Naive B cell (primary cell): ENCODE data around the gene TBL1XR1. TPM values are rescaled to one million over a fixed set of nuclear protein-coding genes. Genes with fewer than 3 reads are reported as not detected.

Experiments
- ATAC-seq, 2 donors: fragments of 150-1000 bp; cut with Tn5 transposase; 2 replicates each; pipeline ENCODE4 v1.10.0; 2021; ENCODE audit warnings: low read depth in 2 of 2, mild to moderate bottlenecking in 2 of 2, moderate library complexity in 2 of 2
- DNase-seq: peaks from one replicate; pipeline ENCODE4 v3.0.0; 2022
- H3K27ac Mint-ChIP-seq, 6 donors: one replicate each; pipeline ENCODE4 v1.8.0; 2020 to 2022; ENCODE audit warnings: mild to moderate bottlenecking in 6 of 6, mixed read lengths in 6 of 6, moderate library complexity in 5 of 6, inconsistent platforms in 2 of 6
- H3K27me3 Mint-ChIP-seq, 3 donors: one replicate each; pipeline ENCODE4 v1.8.0; 2021 to 2022; ENCODE audit warnings: mixed read lengths in 3 of 3, mild to moderate bottlenecking in 1 of 3
- H3K36me3 Mint-ChIP-seq, 2 donors: one replicate each; pipeline ENCODE4 v1.8.0; 2020 to 2022; ENCODE audit warnings: mixed read lengths in 2 of 2, inconsistent platforms in 1 of 2, mild to moderate bottlenecking in 1 of 2
- H3K4me1 Mint-ChIP-seq, 3 donors: one replicate each; pipeline ENCODE4 v1.8.0; 2020 to 2022; ENCODE audit warnings: mixed read lengths in 3 of 3, inconsistent platforms in 1 of 3, mild to moderate bottlenecking in 1 of 3, moderate library complexity in 1 of 3
- H3K4me3 Mint-ChIP-seq, 8 donors: one replicate each; pipeline ENCODE4 v1.8.0; 2020 to 2022; ENCODE audit warnings: mild to moderate bottlenecking in 8 of 8, mixed read lengths in 8 of 8, moderate library complexity in 8 of 8, inconsistent platforms in 2 of 8
- H3K9me3 Mint-ChIP-seq, 7 donors: one replicate each; pipeline ENCODE4 v1.8.0; 2020 to 2022; ENCODE audit warnings: mixed read lengths in 7 of 7, mild to moderate bottlenecking in 5 of 7, inconsistent platforms in 2 of 7, moderate library complexity in 1 of 7
- polyA plus RNA-seq, 6 donors: library from polyadenylated mRNA; unstranded; fragments of 300-500 nt; fragmentation: Illumina TruSeq; gene quantifications; one replicate each; pipeline ENCODE4 v1.2.3, GENCODE V29; 2021; ENCODE audit warnings: low read depth in 6 of 6

The TBL1XR1 gene
- polyA plus RNA-seq, 6 donors from 2014 or later, result 18.4 to 48.3 (median 33.2) TPM

GRCh38 chr3:177069514-177070329, 127.6 kb downstream of the TBL1XR1 start:
- H3K4me1 Mint-ChIP-seq, result peaks cover 19 to 57% (median 48%) of the 10 kb centered on the region in 3 donors
- no peaks in the 10 kb centered on the region for H3K9me3 Mint-ChIP-seq
- H3K4me3 Mint-ChIP-seq, result no peak overlapping the region
- no peak for DNase-seq
- no peaks in the 10 kb centered on the region for H3K27me3 Mint-ChIP-seq
- peaks cover 0 to 20% of the 10 kb centered on the region in 2 donors for H3K36me3 Mint-ChIP-seq
- H3K27ac Mint-ChIP-seq, result peak overlapping the region in 2 of 6 donors; percentile 54 to 89
- ATAC-seq, result no peak

GRCh38 chr3:177068967-177069366, 128.3 kb downstream of the TBL1XR1 start:
- peak overlapping the region in 2 of 6 donors; percentile 13 to 27 for H3K27ac Mint-ChIP-seq
- H3K27me3 Mint-ChIP-seq, result no peaks in the 10 kb centered on the region
- peaks cover 22 to 62% (median 46%) of the 10 kb centered on the region in 3 donors for H3K4me1 Mint-ChIP-seq
- no peak for DNase-seq
- H3K36me3 Mint-ChIP-seq, result peaks cover 0 to 20% of the 10 kb centered on the region in 2 donors
- ATAC-seq, result no peak
- H3K4me3 Mint-ChIP-seq, result no peak overlapping the region
- no peaks in the 10 kb centered on the region for H3K9me3 Mint-ChIP-seq

GRCh38 chr3:177066068-177066467, 131.2 kb downstream of the TBL1XR1 start:
- H3K27ac Mint-ChIP-seq, result peak overlapping the region in 4 of 6 donors; percentile 5 to 89 (median 33)
- no peak for DNase-seq
- ATAC-seq, result no peak
- H3K36me3 Mint-ChIP-seq, result peaks cover 0 to 21% of the 10 kb centered on the region in 2 donors
- peaks cover 22 to 67% (median 48%) of the 10 kb centered on the region in 3 donors for H3K4me1 Mint-ChIP-seq
- H3K27me3 Mint-ChIP-seq, result no peaks in the 10 kb centered on the region
- no peak overlapping the region for H3K4me3 Mint-ChIP-seq
- no peaks in the 10 kb centered on the region for H3K9me3 Mint-ChIP-seq

GRCh38 chr3:177065285-177066033, 131.8 kb downstream of the TBL1XR1 start:
- no peaks in the 10 kb centered on the region for H3K9me3 Mint-ChIP-seq
- DNase-seq, result no peak
- no peaks in the 10 kb centered on the region for H3K27me3 Mint-ChIP-seq
- no peak overlapping the region for H3K4me3 Mint-ChIP-seq
- peaks cover 0 to 21% of the 10 kb centered on the region in 2 donors for H3K36me3 Mint-ChIP-seq
- peak overlapping the region in 1 of 6 donors; percentile 57 for H3K27ac Mint-ChIP-seq
- no peak for ATAC-seq
- H3K4me1 Mint-ChIP-seq, result peaks cover 22 to 64% (median 46%) of the 10 kb centered on the region in 3 donors

GRCh38 chr3:177062052-177062732, 135.1 kb downstream of the TBL1XR1 start:
- ATAC-seq, result no peak
- no peak for DNase-seq
- Mint-ChIP-seq H3K27ac (peak overlapping the region in 1 of 6 donors; percentile 0), H3K9me3 (no peaks in the 10 kb centered on the region), H3K4me3 (no peak overlapping the region), H3K4me1 (peaks cover 14 to 35% (median 26%) of the 10 kb centered on the region in 3 donors), H3K36me3 (peaks cover 0 to 5% of the 10 kb centered on the region in 2 donors), H3K27me3 (no peaks in the 10 kb centered on the region)

- H3K4me3 Mint-ChIP-seq, result no peak overlapping the region
- ATAC-seq (no peak), DNase-seq (no peak)
- H3K27me3 Mint-ChIP-seq, result no peaks in the 10 kb centered on the region
- peaks cover 11 to 29% (median 23%) of the 10 kb centered on the region in 3 donors for H3K4me1 Mint-ChIP-seq
- H3K27ac Mint-ChIP-seq, result peak overlapping the region in 1 of 6 donors; percentile 0
- H3K36me3 Mint-ChIP-seq, result peaks cover 0 to 5% of the 10 kb centered on the region in 2 donors
- no peaks in the 10 kb centered on the region for H3K9me3 Mint-ChIP-seq
Measured at GRCh38 chr3:177061369-177061768, 135.9 kb downstream of the TBL1XR1 start.

GRCh38 chr3:177060492-177060891, 136.8 kb downstream of the TBL1XR1 start:
- ATAC-seq, result no peak

GRCh38 chr3:177058648-177059047, 138.6 kb downstream of the TBL1XR1 start:
- no peaks in the 10 kb centered on the region for H3K9me3 Mint-ChIP-seq
- H3K27me3 Mint-ChIP-seq, result no peaks in the 10 kb centered on the region
- peaks cover 7 to 15% (median 10%) of the 10 kb centered on the region in 3 donors for H3K4me1 Mint-ChIP-seq
- ATAC-seq (no peak), DNase-seq (no peak)
- no peaks in the 10 kb centered on the region for H3K36me3 Mint-ChIP-seq
- H3K4me3 Mint-ChIP-seq, result no peak overlapping the region
- H3K27ac Mint-ChIP-seq, result no peak overlapping the region

More at GRCh38 chr3:177060492-177060891, 136.8 kb downstream of the TBL1XR1 start:
- no peaks in the 10 kb centered on the region for H3K9me3 Mint-ChIP-seq
- DNase-seq, result no peak
- no peaks in the 10 kb centered on the region for H3K27me3 Mint-ChIP-seq
- peak overlapping the region in 2 of 6 donors; percentile 14 to 31 for H3K27ac Mint-ChIP-seq
- H3K36me3 Mint-ChIP-seq, result peaks cover 0 to 5% of the 10 kb centered on the region in 2 donors
- H3K4me3 Mint-ChIP-seq, result no peak overlapping the region
- H3K4me1 Mint-ChIP-seq, result peaks cover 8 to 25% (median 18%) of the 10 kb centered on the region in 3 donors

GRCh38 chr3:177057768-177058167, 139.5 kb downstream of the TBL1XR1 start:
- DNase-seq, result no peak
- no peaks in the 10 kb centered on the region for H3K36me3 Mint-ChIP-seq
- no peak overlapping the region for H3K27ac Mint-ChIP-seq
- H3K4me1 Mint-ChIP-seq, result peaks cover 7 to 10% (median 8%) of the 10 kb centered on the region in 3 donors
- no peaks in the 10 kb centered on the region for H3K27me3 Mint-ChIP-seq
- peak; percentile 79 to 83 for ATAC-seq
- no peaks in the 10 kb centered on the region for H3K9me3 Mint-ChIP-seq
- H3K4me3 Mint-ChIP-seq, result no peak overlapping the region

GRCh38 chr3:177056927-177057326, 140.4 kb downstream of the TBL1XR1 start:
- no peaks in the 10 kb centered on the region for H3K36me3 Mint-ChIP-seq
- no peaks in the 10 kb centered on the region for H3K27me3 Mint-ChIP-seq
- no peak overlapping the region for H3K4me3 Mint-ChIP-seq
- no peaks in the 10 kb centered on the region for H3K9me3 Mint-ChIP-seq
- ATAC-seq, result no peak
- H3K27ac Mint-ChIP-seq, result no peak overlapping the region
- peaks cover 5 to 7% (median 6%) of the 10 kb centered on the region in 3 donors for H3K4me1 Mint-ChIP-seq
- no peak for DNase-seq

GRCh38 chr3:177055605-177056571, 141.4 kb downstream of the TBL1XR1 start:
- H3K27me3 Mint-ChIP-seq, result no peaks in the 10 kb centered on the region
- DNase-seq, result no peak
- no peak for ATAC-seq
- H3K4me3 Mint-ChIP-seq, result no peak overlapping the region
- H3K9me3 Mint-ChIP-seq, result no peaks in the 10 kb centered on the region
- peaks cover 5 to 11% (median 10%) of the 10 kb centered on the region in 3 donors for H3K4me1 Mint-ChIP-seq
- no peaks in the 10 kb centered on the region for H3K36me3 Mint-ChIP-seq
- peak overlapping the region in 2 of 6 donors; percentile 21 to 48 for H3K27ac Mint-ChIP-seq

- Mint-ChIP-seq H3K27ac (peak overlapping the region in 4 of 6 donors; percentile 1 to 50 (median 30)), H3K36me3 (peaks cover 8 to 11% of the 10 kb centered on the region in 2 donors), H3K27me3 (no peaks in the 10 kb centered on the region), H3K9me3 (no peaks in the 10 kb centered on the region), H3K4me1 (peaks cover 5 to 16% (median 10%) of the 10 kb centered on the region in 3 donors), H3K4me3 (no peak overlapping the region)
- ATAC-seq, result no peak
- no peak for DNase-seq
Measured at GRCh38 chr3:177053107-177053506, 144.2 kb downstream of the TBL1XR1 start.
